ENCODE results near the gene CENPM. TPM values are rescaled to one million over a fixed set of nuclear protein-coding genes. Genes with fewer than 3 reads are reported as not detected.

Gene CENPM
- total and polyA plus RNA-seq, 10 of the 15 experiments (the other 5 are each of a cell fraction or from before 2014, with no cell fraction given), result 36.7 to 212 (median 74.7) TPM

- Histone ChIP-seq H3K27me3 (replicated peaks in 1 of 2; ENCODE audit: control insufficient read depth in 2 of 2, insufficient read depth in 2 of 2, low read length in 1 of 2) (no peaks in the 10 kb centered on the region), H3K9me3 (replicated peaks; ENCODE audit: control insufficient read depth, insufficient read depth, low read length) (no peaks in the 10 kb centered on the region), H3K4me2 (ENCODE audit: control insufficient read depth, insufficient read depth) (no peak overlapping the region), H3K4me1 (ENCODE audit: control insufficient read depth, insufficient read depth, low read length) (peaks cover 11% of the 10 kb centered on the region), H3K9ac (ENCODE audit: control insufficient read depth, insufficient read depth, low read length) (no peak overlapping the region), H3K36me3 (ENCODE audit: control insufficient read depth in 2 of 2, insufficient read depth in 2 of 2, low read length in 1 of 2) (peaks cover 41 to 54% of the 10 kb centered on the region in 2 experiments), H3K27ac (ENCODE audit: control insufficient read depth, insufficient read depth) (no peak overlapping the region), H3K79me2 (ENCODE audit: control insufficient read depth, insufficient read depth, low read length) (no peaks in the 10 kb centered on the region; the same call in none of the 2 replicates), H2AFZ (ENCODE audit: control insufficient read depth, low read depth, low read length) (no peak overlapping the region), H4K20me1 (ENCODE audit: control insufficient read depth, insufficient read depth) (no peaks in the 10 kb centered on the region; the same call in 1 of the 2 replicates), H3K4me3 (no peak overlapping the region)
- ChIA-PET RAD21 (ENCODE audit: unreplicated experiment) (no interaction called here), SMC1A (ENCODE audit: uncharacterized antibody, unreplicated experiment) (interaction anchor here (1.1 kb wide), 1 partner anchor 22 kb away, joined by 3 read pairs; no protein-coding TSS in a partner anchor), POLR2A (no interaction called here), CTCF (no interaction called here)
- FAIRE-seq (no peak), ATAC-seq (no peak), DNase-seq (ENCODE audit: low read depth, low spot score) (no peak)
- TF ChIP-seq IRF4 (IDR thresholded peaks at IDR 0.05; ENCODE audit: low read depth, low read length) (no peak), NR2F1 (conservative IDR thresholded peaks at IDR 0.05) (no peak), BMI1 (IDR thresholded peaks at IDR 0.05; ENCODE audit: borderline replicate concordance) (no peak), CBX5 (IDR thresholded peaks at IDR 0.05; ENCODE audit: low read depth) (no peak), RAD51 (IDR thresholded peaks at IDR 0.05) (no peak)
- TF ChIP-seq, protein P1, sequence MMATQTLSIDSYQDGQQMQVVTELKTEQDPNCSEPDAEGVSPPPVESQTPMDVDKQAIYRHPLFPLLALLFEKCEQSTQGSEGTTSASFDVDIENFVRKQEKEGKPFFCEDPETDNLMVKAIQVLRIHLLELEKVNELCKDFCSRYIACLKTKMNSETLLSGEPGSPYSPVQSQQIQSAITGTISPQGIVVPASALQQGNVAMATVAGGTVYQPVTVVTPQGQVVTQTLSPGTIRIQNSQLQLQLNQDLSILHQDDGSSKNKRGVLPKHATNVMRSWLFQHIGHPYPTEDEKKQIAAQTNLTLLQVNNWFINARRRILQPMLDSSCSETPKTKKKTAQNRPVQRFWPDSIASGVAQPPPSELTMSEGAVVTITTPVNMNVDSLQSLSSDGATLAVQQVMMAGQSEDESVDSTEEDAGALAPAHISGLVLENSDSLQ (IDR thresholded peaks at IDR 0.05), result no peak
- TF ChIP-seq, protein P2, sequence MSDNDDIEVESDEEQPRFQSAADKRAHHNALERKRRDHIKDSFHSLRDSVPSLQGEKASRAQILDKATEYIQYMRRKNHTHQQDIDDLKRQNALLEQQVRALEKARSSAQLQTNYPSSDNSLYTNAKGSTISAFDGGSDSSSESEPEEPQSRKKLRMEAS (IDR thresholded peaks at IDR 0.05; ENCODE audit: low read depth, low read length), result no peak
- TF ChIP-seq, protein P3, sequence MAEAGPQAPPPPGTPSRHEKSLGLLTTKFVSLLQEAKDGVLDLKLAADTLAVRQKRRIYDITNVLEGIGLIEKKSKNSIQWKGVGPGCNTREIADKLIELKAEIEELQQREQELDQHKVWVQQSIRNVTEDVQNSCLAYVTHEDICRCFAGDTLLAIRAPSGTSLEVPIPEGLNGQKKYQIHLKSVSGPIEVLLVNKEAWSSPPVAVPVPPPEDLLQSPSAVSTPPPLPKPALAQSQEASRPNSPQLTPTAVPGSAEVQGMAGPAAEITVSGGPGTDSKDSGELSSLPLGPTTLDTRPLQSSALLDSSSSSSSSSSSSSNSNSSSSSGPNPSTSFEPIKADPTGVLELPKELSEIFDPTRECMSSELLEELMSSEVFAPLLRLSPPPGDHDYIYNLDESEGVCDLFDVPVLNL (IDR thresholded peaks at IDR 0.05; ENCODE audit: low read depth, low read length), result no peak
- intact Hi-C loops (cut with micrococcal nuclease; ENCODE audit: unreplicated experiment), result no loop called here
- BruUV-seq (replicated peaks), result no TSS peak
- in situ Hi-C loops (cut with MboI), result no loop called here
- 100% methylated on average over 4 of the region's 4 CpGs for WGBS (ENCODE audit: insufficient coverage, insufficient replicate concordance, low lambda C conversion rate, missing lambda C conversion rate)
These were observed 54.2 kb downstream of the CENPM start for GRCh38 chr22:41892721-41893120.

All from GM12878 (cell line).